Transverse colon (tissue), 3 donors: ENCODE measurements around the gene GZMH.

ENCODE experiments used
- CTCF ChIP-seq, 5 experiments: fragments of 200-600 bp in 3 of 5; fragments of 450-650 bp in 2 of 5; sonication (generic) in 3 of 5; IDR thresholded peaks; 1 replicate in 2 of 5; 2 replicates in 3 of 5; pipeline ENCODE4 v1.5.1; 2016 to 2017; ENCODE audit warnings: antibody characterized with exemption in 5 of 5, inconsistent platforms in 3 of 5, mild to moderate bottlenecking in 2 of 5, moderate library complexity in 1 of 5
- POLR2A ChIP-seq: fragments of 450-650 bp; IDR thresholded peaks from one replicate; pipeline ENCODE4 v1.6.1; 2016; ENCODE audit warnings: antibody characterized with exemption, mild to moderate bottlenecking, moderate library complexity

- TF ChIP-seq POLR2A (no peak), CTCF (IDR thresholded peaks at IDR 0.05) (no peak)
Measured at GRCh38 chr14:24563505-24563904, 46.0 kb downstream of the GZMH start.
